Stimulated activated CD4-positive, alpha-beta T cell treated with anti-CD3 and anti-CD28 coated beads, Interleukin-2, amount 100 ng/mL, for 48 hours (primary cell): ENCODE measurements around the gene MAN2C1.
"Not testable (repeated sequence)": the region's sequence is repeated elsewhere in the genome, so short reads cannot be mapped to it uniquely, and the experiment has no call there.

ENCODE experiments used
- DNase-seq, 2 donors: peaks; one replicate each; pipeline ENCODE4 v3.0.0-alpha.2; 2020

The MAN2C1 gene

DNA sequence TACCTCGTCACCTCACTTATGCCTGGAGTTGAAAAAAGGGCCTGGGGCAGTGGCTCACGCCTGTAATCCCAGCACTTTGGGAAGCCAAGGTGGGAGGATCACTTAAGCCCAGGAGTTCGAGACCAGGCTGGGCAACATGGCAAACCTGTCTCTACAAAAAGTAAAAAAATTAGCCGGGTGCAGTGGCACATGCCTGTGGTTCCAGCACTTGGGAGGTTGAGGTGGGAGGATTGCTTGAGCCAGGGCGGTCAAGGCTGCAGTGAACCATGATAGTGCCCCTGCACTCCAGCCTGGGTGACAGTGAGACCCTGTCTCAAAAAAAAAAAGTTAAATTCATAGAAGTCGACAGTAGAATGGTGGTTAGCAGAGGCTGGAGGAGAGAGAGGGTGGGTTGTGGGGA, 26.2 kb downstream of the MAN2C1 start:
- no peak for DNase-seq

DNA sequence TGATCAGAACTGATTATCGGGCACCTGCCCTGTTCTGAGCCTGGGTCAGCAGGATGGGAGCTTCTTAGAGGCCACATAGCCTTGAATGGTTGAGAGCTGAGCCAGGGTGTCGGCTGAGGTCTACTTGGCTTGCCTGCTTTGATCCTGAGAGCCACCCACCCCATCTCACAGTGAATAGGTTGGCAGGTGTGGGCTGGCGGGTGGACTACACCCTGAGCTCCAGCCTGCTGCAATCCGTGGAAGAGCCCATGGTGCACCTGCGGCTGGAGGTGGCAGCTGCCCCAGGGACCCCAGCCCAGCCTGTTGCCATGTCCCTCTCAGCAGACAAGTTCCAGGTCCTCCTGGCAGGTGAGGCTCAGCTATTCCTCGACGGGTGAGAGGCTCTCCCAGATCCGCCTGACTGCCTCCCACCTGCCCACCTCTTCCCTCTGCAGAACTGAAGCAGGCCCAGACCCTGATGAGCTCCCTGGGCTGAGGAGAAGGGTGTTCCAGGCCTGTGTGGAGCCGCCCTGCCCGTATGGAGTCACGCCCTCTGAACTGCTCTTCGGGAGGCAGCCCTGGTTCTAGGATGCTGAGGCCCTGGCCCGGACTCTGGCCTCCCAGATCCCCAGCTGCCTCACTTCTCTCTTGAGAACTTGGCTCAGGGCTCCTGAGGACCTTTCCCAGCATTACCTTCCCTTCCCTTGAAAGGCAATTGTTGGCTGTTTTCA, 28.7 kb downstream of the MAN2C1 start:
- DNase-seq = no peak

DNA sequence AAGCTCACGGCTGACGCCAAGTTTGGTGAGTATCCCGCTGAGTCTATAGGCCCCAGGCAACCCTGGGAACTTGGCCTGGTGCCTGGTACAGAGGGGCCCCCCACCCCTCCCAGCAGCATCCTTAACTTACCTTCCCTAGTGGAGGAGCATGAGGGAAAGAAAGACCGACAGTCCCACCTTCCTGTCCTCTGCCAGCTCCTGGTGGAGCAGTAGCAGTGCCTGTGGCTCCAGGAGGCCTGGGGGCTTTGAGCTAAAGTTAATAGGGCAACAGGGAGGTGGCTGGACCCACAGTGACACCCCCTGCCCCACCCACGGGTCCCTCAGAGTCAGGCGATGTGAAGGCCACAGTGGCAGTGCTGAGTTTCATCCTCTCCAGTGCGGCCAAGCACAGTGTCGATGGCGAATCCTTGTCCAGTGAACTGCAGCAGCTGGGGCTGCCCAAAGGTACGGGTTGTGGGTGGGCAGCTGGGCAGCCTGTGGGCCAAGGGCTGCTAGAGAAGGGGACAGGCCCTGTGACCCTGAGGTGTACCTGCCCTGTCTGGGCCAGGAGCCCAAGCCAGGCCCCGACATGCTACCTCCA, 29.7 kb downstream of the MAN2C1 start:
- no peak for DNase-seq

DNA sequence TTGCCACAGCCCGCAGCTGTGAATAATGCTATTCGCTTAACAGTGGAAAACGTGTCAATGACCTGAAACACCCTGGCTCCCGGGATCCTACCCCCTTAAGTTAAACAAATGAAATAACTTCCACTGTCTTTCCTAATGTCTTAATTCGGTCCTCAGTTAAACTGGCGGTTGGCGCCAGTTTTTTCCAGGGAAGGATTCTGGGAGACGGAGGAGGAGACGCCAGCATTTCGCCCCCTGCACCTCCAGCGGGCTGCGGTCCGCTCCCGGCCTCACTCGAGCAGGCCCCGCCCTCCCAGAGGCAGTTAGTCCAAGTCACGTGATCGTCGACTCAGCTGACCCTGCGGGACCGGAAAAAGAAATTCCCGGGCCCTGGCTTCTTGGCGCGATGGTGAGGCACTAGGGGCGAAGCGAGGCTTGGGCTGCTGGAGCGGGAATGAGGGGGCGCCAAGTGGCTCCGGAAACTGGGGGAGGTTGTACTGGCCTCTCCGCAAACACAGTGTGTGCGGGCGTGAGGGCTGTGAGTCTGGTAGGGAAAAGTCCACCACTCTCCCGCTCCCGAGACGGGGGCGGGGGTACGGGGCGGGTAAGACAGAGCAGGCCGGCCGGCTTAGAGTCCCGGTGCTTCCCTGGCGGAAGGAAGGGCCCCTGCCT, 32.6 kb downstream of the MAN2C1 start, which contains the start of gene COMMD4:
TSS of gene COMMD4 (plus strand) at position 359 of the 651 bp plus-strand sequence. CDS start at position 386, 27 bp downstream.
- peak; percentile 85 to 87 for DNase-seq

DNA sequence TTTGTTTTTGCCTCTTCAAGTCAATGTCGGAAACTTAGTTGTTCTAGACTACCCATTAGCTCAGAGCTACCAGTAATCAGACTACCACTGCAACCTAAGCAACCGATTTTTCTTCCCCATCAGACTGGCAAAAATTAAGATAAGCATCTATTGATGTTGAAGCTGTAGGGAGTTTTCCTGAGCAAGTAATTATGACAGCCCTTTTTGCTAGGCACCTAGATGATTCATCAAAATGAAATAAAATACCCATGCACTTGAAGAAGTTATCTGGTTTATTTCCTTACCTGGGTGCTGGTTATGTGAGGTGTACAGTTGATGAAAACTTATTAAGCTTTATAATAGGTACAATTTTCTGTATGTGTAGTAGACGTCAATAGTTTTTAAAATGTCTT, 33.1 kb downstream of the MAN2C1 start:
- DNase-seq = no peak

DNA sequence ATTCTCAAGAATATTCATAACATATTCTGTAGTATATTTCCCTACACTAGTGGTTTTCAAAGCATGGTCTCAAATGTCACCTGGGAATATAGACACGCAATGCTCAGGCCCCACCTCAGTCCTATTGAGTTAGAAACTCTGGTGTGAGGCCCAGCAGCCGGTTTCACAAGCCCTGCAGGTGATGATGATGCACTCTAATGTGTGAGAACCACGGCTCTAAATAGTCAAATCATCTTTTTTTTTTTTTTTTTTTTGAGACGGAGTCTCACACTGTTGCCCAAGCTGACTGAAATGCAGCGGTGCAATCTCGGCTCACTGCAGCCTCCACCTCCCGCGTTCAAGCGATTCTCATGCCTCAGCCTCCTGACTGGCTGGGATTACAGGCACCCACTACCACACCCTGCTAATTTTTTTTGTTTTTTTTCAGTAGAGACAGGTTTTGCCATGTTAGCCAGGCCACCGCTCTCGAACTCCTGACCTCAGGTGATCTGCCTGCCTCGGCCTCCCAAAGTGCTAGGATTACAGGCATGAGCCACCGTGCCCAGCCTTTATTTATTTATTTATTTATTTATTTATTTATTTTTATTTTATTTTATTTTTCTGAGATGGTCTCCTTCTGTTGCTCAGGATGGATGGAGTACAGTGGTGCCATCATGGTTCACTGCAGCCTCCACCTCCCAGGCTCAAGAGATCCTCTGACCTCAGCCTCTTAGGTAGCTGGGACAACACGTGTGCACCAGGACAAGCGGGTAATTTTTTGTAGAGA, 34.6 kb downstream of the MAN2C1 start:
- DNase-seq = not testable (repeated sequence)

DNA sequence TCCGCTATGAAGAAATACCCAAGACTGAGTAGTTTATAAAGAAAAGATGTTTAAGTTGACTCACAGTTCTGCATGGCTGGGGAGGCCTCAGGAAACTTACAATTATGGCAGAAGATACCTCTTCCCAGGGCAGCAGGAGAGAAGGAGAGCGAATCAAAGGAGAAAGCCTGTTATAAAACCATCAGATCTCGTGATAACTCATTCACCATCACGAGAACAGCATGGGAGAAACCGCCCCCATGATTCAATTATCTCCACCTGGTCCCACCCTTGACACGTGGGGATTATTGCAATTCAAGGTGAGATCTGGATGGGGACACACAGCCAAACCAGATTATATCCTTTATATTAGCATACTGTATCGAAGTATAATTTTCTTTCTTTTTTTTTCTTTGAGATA, 36.3 kb downstream of the MAN2C1 start:
- not testable (repeated sequence) for DNase-seq

DNA sequence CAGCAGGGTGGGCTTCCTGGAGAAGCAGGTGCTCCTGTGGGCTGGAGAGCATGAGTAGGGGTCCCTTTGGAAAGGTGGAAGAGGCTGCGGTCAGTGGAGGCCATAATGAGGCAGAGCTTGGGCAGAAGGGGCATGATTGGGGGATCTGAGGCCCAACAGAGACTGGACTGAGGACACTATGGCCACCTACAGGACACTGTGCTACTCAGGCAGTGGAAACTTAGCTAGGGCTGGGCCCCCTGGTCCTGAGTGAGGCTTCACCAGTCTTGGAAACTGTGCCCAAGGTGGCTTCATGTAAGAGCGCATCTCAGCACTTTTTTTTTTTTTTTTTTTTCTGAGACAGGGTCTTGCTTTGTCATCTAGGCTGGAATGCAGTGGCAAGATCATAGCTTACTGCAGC, 38.8 kb downstream of the MAN2C1 start:
- DNase-seq = no peak

DNA sequence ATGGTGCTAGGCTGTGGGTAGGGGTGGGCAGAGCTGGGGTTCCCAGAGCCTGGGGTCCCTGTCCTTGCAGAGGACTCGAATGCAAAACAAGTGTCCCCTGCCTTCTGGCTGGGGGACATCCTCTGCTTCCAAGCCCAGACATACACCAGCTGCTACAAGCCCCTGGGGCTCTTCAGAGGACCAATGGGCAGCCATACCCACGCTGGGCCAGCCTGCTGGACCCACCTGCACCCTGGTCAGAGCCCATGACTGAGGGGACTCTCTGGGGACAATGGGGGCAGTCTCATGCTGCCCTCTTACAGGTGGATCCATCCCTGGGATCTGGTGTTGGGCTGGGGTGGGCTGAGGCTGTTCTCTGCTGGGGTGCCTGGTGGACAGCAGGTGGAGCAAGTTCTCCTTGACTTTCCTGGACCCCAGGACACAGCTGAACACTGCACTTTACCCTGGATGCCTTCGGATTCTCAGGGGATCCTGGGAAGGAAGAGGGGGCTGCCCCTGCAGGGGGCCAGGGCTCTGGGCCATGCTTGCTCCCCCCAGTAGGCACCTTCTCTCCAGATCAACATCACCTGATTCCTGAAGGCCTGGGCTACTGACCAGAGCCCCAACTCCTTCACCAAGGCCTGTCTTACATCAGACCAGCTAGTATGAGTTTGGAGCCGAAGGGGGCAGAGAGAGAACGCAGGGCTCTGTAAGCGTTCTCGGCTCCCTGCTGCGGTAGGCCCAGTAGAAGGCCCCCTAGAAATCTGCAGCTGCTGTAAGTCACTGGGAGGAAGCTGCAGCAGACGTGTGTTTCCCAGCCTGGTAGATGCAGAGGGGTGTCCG, 39.7 kb downstream of the MAN2C1 start:
- no peak for DNase-seq

DNA sequence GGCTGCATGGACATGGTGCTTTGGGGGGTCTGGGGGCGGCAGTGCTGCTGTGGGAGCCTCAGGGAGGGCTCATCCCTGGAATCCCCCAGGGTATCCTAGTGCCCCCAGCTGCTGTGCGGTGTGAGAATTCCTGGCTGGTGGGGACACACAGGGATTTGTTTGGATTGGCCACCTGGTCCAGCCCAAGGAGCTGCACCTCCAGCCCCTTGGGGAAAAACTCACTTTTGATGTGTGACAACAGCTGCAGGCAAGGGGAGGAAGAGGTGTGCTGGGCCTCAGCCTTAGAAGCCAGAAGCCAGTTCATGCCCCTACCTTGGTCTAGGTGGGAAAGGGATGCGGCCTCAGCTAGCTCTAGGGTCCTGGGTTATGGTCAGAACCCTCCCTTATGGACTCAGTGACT, 40.9 kb downstream of the MAN2C1 start:
- DNase-seq = no peak

DNA sequence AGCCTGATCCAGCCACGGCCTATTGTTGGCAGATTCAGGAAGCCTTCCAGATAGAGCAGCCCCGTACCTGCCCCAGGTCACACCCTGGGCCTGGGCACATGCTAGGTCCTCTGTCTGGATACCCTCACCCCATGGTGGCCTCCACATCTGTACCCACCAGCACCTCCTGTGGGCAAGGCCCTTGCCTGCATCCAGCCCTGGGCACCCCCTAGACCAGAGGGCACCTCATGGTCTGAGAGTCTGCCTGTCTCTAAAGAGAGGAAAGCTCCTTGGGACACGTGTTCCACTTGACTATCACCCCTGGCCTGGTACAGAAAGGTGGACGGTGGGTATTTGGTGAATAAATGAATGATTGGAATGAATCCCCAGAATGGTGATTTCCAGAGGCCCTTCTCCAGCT, 41.4 kb downstream of the MAN2C1 start:
- no peak for DNase-seq

DNA sequence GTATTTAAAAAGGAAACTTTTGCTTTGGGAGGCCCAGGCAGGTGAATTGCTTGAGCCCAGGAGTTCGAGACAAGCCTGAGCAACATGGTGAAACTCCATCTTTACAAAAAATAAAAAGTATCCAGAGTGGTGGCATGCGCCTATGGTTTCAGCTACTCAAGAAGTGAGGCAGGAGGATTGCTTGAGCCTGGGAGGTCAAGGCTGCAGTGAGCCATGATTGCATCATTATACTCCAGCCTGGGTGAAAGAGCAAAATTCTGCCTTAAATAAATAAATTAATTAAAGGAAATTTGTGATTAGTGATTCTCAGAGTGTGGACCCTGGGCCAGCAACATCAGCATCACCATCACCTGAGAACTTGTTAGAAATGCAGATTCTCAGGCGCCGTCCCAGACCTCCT, 42.5 kb downstream of the MAN2C1 start:
- no peak for DNase-seq

DNA sequence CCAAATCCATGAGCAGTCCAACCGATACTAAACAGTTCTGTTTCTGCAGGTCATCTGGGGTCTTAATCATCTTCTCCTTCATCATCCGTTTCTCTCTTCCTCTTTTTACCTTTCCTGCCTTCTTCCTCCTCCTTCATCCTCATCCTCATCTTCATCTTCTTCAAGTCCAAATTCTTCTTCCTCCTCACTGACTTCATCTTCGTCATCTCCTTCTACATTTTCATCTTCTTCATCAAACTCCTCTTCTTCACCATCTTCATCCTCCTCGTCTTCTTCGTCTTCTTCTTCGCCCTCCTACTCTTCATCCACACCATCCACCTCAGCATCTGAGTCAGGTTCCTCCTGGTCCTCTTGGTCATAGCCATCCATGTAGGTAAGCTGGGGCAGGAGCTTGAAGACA, 46.7 kb downstream of the MAN2C1 start:
- no peak for DNase-seq

DNA sequence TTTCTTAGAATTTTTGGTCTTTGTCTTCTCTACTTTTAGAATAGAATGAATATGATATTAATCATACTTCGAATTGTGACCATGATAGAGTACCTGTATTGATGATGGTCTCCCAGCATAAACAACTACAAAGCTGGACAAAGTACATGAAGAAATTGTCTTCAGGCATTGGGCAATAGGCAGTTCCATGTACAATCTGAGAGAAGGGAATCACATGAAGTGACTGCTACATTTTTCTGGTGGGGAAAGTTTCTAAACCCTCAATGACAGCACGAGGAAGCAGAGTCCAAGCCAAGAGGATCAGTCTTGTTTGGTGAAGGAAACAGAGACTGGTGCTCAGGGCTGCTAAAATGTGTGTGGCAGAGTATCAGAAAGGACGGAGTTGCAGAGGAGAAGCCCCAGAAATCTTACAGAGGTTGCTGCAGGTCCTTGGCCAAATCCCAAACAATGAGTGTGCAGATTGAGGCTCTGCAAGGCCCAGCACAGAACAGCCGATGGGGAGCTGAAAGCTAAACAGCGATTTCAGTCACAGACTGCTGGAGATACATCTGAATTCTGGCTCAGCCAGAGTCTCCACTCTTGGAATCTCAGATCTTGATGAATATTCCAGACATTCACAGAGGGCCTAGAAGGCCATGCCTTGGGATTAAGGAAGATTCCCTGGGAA, 49.0 kb downstream of the MAN2C1 start:
- not testable (repeated sequence) for DNase-seq

DNA sequence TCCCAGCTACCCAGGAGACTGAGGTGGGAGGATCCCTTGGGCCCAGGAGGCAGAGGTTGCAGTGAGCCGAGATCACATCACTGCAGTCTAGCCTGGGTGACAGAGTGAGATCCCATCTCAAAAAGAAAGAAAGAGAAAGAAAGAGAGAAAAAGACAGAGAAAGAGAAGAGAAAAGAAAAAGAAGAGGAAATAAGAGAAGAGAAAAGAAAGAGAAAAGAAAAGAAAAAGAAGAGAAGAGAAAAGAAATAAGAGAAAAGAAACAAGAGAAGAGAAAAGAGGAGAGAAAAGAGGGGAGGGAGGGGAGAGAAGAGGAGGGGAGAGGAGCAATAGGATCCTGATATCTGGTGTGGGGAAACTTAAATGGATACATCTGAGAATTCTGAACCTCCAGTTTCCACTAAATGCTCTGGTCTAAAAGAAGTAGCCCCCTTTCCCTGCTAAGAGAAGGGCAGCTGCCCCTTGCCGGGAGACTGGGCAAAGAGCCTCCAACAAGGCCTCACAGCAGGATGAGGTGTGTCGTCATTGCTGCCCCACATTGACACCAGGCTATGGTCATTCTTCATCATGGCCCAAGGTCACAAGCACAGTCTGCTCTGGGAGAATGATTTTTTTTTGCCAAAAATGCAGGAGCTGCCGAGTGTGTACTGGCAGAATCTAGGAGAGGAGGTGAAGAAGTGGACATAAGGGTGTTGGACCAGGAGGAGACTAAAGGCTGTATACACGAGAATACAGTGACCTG, 53.7 kb downstream of the MAN2C1 start:
- no peak for DNase-seq

DNA sequence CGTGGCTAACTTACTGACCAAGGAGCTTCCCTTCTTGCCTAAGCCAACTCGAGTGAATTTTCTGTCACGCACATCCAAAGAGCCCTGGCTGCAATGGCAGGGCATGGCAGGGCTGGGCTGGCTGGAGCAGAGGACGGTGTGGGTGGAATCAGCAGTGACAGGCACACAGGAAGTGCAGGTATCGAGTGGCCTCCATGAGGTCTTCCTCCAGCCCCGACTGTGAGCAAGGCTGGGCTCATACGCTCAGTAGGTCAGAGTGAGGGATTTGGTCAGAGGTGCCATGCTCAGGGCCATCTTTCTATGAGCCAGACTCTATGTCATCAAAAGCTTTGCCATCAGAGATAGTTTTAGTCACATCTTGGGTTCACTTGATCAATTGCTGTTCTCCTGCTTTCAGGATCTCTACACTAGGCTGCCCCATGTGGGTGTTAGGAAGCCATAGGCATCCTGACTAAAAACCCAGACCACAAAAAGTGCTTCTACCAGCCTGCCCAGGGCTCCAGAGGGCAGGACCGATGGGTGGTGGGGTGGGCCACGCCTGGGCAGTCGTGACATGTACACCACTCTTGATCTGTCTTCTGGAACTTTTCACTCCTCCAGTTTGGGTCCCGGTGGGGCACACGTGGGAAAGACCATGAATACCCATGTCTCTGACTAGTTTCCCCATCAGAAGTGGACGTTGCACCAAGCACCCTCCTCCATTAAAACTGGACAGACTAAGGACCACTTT, 55.1 kb downstream of the MAN2C1 start:
- DNase-seq = no peak

DNA sequence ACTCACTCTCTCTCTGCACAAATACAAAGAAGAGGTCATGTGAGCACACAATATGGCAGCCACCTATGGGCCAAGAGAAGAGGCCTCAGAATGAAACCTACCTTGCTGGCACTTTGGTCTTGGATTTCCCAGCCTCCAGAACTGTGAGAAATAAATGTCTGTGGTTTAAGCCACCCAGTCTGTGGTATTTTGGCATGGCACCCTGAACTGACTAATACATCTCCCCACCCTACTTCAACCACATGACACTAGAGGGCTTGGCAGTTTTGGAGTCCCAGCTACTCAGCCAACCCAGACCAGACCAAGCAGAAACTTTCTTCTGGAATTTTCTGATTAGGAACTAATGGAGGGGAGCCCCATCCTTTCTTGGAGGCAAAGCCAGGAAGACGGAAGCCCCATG, 55.9 kb downstream of the MAN2C1 start:
- not testable (repeated sequence) for DNase-seq

DNA sequence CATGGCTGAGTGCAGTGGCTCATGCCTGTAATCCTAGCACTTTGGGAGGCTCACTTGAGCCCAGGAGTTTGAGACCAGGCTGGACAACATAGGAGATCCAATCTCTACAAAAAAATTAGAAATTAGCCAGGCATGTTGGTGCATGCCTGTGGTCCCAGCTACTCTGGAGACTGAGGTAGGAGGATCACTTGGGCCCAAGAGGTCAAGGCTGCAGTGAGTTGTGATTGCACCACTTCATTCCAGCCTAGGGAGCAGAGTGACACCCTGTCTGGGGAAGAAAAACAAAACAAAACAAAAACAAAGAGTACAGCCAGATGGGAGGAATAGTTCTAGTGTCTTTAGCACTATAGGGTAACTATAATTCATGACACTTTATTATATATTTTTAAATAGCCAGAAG, 58.7 kb downstream of the MAN2C1 start:
- no peak for DNase-seq

DNA sequence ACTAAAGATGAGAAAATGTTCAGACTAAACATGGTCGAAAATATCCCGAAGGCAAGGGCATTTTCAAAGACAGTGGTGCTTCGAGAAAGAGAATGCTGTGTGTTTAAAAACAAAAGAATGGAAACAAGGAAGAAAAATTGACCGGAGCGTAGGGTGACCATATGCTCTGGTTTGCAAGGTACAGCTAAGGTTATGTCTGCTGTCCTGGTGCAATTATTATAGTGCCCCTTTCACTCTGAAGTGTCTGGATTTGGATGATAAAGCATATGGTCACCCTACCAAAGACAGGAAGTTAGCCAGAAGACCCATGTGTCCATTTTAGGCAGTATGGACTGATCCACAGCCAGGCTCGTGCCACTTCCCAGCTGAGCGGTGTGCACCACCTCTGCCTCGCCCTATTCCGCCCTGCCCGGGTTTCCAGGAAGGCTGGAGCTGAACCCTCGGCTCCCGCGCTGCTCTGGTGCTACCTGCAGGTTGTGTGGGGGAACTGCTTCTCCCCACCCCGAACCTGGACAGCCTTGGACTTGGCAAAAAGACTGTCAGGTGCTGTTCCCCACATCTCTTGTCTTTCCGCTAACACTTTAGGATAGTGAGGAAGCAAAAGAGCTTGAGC, 60.5 kb downstream of the MAN2C1 start:
- DNase-seq = peak; percentile 7 to 12

DNA sequence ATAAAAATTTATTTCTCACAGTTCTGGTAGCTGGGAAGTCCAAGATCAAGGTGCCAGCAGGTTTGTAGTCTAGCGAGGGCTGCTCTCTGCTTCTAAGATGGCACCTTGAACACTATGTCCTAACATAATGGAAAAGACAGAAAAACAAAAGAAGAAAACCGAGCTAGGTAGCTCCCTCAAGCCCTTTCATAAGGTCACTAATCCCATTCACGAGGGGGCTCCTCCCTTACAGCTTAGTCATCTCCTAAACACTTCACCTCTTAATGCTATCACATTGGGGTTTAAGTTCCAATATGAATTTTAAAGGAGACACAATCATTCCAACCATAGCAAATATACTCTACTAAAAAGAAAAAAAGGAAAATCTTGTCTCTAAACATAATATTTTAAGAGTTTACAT, 62.2 kb downstream of the MAN2C1 start:
- DNase-seq = no peak
